ENCODE data around the gene CERS5.
A peak's percentile ranks its signal among the peaks of the same experiment; 100 is the strongest.

The CERS5 gene

GRCh38 chr12:50117057-50117622 lies 50.0 kb downstream of the CERS5 start:
- TF ChIP-seq, protein P1, sequence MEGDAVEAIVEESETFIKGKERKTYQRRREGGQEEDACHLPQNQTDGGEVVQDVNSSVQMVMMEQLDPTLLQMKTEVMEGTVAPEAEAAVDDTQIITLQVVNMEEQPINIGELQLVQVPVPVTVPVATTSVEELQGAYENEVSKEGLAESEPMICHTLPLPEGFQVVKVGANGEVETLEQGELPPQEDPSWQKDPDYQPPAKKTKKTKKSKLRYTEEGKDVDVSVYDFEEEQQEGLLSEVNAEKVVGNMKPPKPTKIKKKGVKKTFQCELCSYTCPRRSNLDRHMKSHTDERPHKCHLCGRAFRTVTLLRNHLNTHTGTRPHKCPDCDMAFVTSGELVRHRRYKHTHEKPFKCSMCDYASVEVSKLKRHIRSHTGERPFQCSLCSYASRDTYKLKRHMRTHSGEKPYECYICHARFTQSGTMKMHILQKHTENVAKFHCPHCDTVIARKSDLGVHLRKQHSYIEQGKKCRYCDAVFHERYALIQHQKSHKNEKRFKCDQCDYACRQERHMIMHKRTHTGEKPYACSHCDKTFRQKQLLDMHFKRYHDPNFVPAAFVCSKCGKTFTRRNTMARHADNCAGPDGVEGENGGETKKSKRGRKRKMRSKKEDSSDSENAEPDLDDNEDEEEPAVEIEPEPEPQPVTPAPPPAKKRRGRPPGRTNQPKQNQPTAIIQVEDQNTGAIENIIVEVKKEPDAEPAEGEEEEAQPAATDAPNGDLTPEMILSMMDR (IDR thresholded peaks at IDR 0.05; ENCODE audit: borderline replicate concordance, control extremely low read depth, extremely low read depth, insufficient read depth, missing control alignments) = no peak
- no peak for DNase-seq (ENCODE audit: low spot score)
- in situ Hi-C loops (cut with MboI; ENCODE audit: low sequenced_read_pairs, unreplicated experiment) = no loop called here

DNA sequence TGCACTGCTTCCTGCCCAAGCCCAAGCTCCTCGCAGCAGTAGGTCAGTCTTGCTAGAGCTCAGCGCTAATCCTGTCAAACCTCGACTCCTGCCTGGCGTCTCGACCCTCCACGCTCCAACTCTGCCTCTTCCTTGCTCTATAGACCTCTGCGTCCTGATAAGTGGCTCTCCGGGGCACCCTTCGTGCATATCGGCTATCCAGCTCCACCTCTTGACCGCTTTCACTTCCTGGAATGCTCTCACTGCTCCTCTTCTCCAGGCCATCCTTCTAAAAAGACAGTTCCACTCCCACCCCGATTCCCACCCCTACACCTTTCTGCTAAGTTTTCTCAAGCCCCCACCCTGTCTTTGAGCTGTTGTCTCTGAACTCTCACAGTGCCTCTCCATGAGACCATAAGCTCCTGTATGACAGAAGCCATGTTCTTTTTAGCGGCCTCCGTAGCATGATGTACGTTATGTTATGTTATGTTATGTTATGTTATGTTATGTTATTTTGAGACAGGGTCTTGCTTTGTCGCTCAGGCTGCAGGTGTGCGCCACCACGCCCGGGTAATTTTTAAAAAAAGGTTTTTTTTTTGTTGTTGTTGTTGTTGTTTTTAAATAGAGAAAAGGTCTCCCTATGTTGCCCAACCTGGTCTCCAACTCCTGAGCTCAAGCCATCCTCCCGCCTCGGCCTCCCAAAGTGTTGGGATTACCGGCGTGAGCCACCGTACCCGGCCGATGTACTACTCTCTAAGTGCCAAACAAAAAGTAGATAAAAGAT lies 54.5 kb downstream of the CERS5 start:
- in situ Hi-C loops (cut with MboI; ENCODE audit: low sequenced_read_pairs, unreplicated experiment) = no loop called here
- TF ChIP-seq, protein P1 (IDR thresholded peaks at IDR 0.05; ENCODE audit: borderline replicate concordance, control extremely low read depth, extremely low read depth, insufficient read depth, missing control alignments) = no peak
- peak; percentile 48 for DNase-seq (ENCODE audit: low spot score)

GRCh38 chr12:50111693-50112455 lies 55.3 kb downstream of the CERS5 start, which contains the start of gene COX14:
COX14 (plus strand) TSS chr12:50112236; CDS start chr12:50120044, 7,808 bp downstream.
- TF ChIP-seq, protein P1 (IDR thresholded peaks at IDR 0.05; ENCODE audit: borderline replicate concordance, control extremely low read depth, extremely low read depth, insufficient read depth, missing control alignments) = peak; percentile 87
- in situ Hi-C loops (cut with MboI; ENCODE audit: low sequenced_read_pairs, unreplicated experiment) = no loop called here
- DNase-seq (ENCODE audit: low spot score) = peak; percentile 96

- TF ChIP-seq, protein P1 (IDR thresholded peaks at IDR 0.05; ENCODE audit: borderline replicate concordance, control extremely low read depth, extremely low read depth, insufficient read depth, missing control alignments) = no peak
- in situ Hi-C loops (cut with MboI; ENCODE audit: low sequenced_read_pairs, unreplicated experiment) = no loop called here
- DNase-seq (ENCODE audit: low spot score) = no peak
Measured at GRCh38 chr12:50111395-50111692, 55.8 kb downstream of the CERS5 start.

GRCh38 chr12:50110762-50111351 lies 56.3 kb downstream of the CERS5 start:
- in situ Hi-C loops (cut with MboI; ENCODE audit: low sequenced_read_pairs, unreplicated experiment) = no loop called here
- DNase-seq (ENCODE audit: low spot score) = peak; percentile 47
- TF ChIP-seq, protein P1 (IDR thresholded peaks at IDR 0.05; ENCODE audit: borderline replicate concordance, control extremely low read depth, extremely low read depth, insufficient read depth, missing control alignments) = no peak

GRCh38 chr12:50110127-50110761 lies 56.9 kb downstream of the CERS5 start:
- TF ChIP-seq, protein P1 (IDR thresholded peaks at IDR 0.05; ENCODE audit: borderline replicate concordance, control extremely low read depth, extremely low read depth, insufficient read depth, missing control alignments) = no peak
- in situ Hi-C loops (cut with MboI; ENCODE audit: low sequenced_read_pairs, unreplicated experiment) = no loop called here
- peak; percentile 66 for DNase-seq (ENCODE audit: low spot score)

Data from GM13976 (cell line).